Astrocyte of the cerebellum (primary cell): Measurements from ENCODE around the gene TBK1.

ENCODE experiments used
- DNase-seq: peaks from one replicate; pipeline ENCODE4 v3.0.0-alpha.2; 2011; ENCODE audit warnings: low read depth
- H3K4me3 ChIP-seq: 2 replicates; pipeline ENCODE4 v1.5.1; 2011; ENCODE audit warnings: mild to moderate bottlenecking, low read depth, low read length, moderate library complexity
- in situ Hi-C: cut with HindIII; loops from 2 replicates; pipeline ENCODE4 v1.10.0; 2017; ENCODE audit warnings: low sequenced_read_pairs
- TF ChIP-seq, protein P1 (sequence below): IDR thresholded peaks from 2 replicates; pipeline ENCODE4 v1.5.1; 2012; ENCODE audit warnings: low read length, low read depth, moderate library complexity, mild to moderate bottlenecking; ENCODE audit errors: missing control alignments

The TBK1 gene

GRCh38 chr12:64497484-64497883, 45.6 kb downstream of the TBK1 start:
- in situ Hi-C loops = no loop called here
- DNase-seq = no peak
- no peak overlapping the region for H3K4me3 ChIP-seq
- TF ChIP-seq, protein P1, sequence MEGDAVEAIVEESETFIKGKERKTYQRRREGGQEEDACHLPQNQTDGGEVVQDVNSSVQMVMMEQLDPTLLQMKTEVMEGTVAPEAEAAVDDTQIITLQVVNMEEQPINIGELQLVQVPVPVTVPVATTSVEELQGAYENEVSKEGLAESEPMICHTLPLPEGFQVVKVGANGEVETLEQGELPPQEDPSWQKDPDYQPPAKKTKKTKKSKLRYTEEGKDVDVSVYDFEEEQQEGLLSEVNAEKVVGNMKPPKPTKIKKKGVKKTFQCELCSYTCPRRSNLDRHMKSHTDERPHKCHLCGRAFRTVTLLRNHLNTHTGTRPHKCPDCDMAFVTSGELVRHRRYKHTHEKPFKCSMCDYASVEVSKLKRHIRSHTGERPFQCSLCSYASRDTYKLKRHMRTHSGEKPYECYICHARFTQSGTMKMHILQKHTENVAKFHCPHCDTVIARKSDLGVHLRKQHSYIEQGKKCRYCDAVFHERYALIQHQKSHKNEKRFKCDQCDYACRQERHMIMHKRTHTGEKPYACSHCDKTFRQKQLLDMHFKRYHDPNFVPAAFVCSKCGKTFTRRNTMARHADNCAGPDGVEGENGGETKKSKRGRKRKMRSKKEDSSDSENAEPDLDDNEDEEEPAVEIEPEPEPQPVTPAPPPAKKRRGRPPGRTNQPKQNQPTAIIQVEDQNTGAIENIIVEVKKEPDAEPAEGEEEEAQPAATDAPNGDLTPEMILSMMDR = no peak

DNA sequence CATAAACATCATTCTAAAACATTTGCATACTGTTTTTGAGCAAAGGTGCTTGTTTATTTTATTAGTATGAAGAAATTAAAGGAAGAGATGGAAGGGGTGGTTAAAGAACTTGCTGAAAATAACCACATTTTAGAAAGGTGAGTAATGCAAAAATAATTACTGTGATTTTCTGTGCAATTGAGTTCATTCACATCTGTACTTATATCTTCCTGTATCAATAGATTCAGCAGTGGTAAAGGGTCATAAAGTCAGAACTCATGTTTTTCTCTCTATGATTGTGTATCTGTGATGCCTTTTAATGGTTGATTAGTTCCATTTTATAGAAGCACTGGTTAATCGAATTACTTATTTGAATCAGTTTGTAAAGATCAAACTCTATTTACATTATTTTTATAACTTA, 46.0 kb downstream of the TBK1 start:
- TF ChIP-seq, protein P1 = no peak
- no peak for DNase-seq
- in situ Hi-C loops = no loop called here
- no peak overlapping the region for H3K4me3 ChIP-seq

DNA sequence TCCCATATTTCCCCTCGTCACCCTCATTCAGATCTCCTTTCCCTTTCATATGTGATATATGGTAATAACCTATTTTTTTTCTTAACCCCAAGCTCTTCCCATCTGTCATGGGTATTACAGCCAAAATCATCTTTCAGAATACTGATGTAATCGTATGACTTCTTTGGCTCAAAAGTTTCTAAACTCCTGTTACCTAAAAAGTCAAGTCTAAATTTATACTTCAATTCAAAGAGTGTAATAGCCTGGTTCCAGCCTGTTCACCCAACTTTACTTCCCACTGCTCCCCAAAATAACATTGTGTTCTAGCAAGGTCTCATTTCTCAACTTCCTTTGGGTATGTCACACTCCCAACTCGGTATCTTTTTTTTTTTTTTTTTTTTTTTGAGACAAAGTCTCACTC, 48.5 kb downstream of the TBK1 start:
- no peak overlapping the region for H3K4me3 ChIP-seq
- no peak for DNase-seq
- in situ Hi-C loops = no loop called here
- TF ChIP-seq, protein P1 = no peak

DNA sequence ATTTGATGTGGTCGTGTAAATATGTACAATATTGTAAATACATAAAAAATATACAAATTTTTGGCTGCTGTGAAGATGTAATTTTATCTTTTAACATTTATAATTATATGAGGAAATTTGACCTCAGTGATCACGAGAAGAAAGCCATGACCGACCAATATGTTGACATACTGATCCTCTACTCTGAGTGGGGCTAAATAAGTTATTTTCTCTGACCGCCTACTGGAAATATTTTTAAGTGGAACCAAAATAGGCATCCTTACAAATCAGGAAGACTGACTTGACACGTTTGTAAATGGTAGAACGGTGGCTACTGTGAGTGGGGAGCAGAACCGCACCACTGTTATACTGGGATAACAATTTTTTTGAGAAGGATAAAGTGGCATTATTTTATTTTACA, 49.6 kb downstream of the TBK1 start:
- TF ChIP-seq, protein P1 = no peak
- no peak for DNase-seq
- in situ Hi-C loops = no loop called here
- H3K4me3 ChIP-seq = no peak overlapping the region

DNA sequence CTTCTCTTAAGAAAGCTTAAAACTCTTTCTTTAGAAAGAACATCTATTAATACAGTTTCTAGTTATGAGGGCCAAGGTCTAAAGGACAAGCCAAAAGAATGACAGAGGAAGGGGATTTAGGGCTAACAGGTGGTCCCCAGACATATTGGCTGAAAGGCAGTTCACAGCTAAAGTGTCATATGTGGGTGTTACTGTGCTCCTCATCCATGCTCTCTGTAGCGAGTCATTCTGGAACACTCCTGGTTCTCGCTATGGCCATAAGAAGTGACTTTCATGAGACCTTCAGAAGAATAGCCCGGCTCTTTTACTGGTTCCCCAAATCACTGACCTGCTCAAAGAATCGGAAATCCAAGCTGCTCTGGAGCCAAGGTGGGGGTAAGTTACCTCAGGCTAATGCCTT, 55.0 kb downstream of the TBK1 start:
- H3K4me3 ChIP-seq = no peak overlapping the region
- no peak for DNase-seq
- in situ Hi-C loops = no loop called here
- TF ChIP-seq, protein P1 = no peak

GRCh38 chr12:64510667-64511066, 58.7 kb downstream of the TBK1 start:
- in situ Hi-C loops = no loop called here
- TF ChIP-seq, protein P1 = no peak
- no peak for DNase-seq
- H3K4me3 ChIP-seq = no peak overlapping the region

DNA sequence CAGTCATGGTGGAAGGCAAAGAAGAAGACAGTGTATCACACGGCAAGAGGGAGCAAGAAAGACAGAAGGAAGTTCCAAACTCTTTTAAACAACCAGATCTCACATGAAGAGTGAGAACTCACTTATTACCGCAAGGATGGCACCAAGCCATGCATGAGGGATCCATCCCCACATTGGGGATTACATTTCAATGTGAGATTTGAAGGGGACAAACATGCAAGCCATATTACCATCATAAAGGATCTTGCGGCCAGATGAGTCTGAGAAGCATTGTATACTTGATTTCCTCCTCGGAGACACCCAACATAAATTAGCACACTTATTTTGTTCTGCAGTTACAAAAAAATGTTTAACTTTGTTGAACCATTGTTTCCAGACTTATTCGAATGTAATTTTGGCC, 66.5 kb downstream of the TBK1 start:
- TF ChIP-seq, protein P1 = no peak

More for the DNA sequence above, 66.5 kb downstream of the TBK1 start:
- in situ Hi-C loops = no loop called here
- H3K4me3 ChIP-seq = no peak overlapping the region
- no peak for DNase-seq
